Measurements from ENCODE around the gene UGT1A10. TPM values are rescaled to one million over a fixed set of nuclear protein-coding genes. Genes with fewer than 3 reads are reported as not detected.
"Not testable (repeated sequence)": the region's sequence is repeated elsewhere in the genome, so short reads cannot be mapped to it uniquely, and the experiment has no call there.

The UGT1A10 gene
- total RNA-seq: not detected

- H3K4me1 ChIP-seq; DNase-seq (ENCODE audit: extremely low spot score in 2 of 2); intact Hi-C loops (cut with DNase I); H3K9me3 ChIP-seq; H3K27ac ChIP-seq; H3K27me3 ChIP-seq; H3K4me3 ChIP-seq; H3K36me3 ChIP-seq: not testable (repeated sequence)
These were observed at the start of gene UGT1A10 for GRCh38 chr2:233636306-233636705. Gene UGT1A10 (plus strand): TSS chr2:233636448. CDS start chr2:233636523, 75 bp downstream.

GRCh38 chr2:233588400-233588799, 47.8 kb upstream of the UGT1A10 start:
- Histone ChIP-seq H3K4me3 (no peak overlapping the region), H3K27me3 (no peaks in the 10 kb centered on the region), H3K9me3 (no peaks in the 10 kb centered on the region), H3K4me1 (no peaks in the 10 kb centered on the region), H3K27ac (no peak overlapping the region), H3K36me3 (no peaks in the 10 kb centered on the region)
- intact Hi-C loops (cut with DNase I): no loop called here
- DNase-seq (ENCODE audit: extremely low spot score in 2 of 2): no peak
- TF ChIP-seq POLR2AphosphoS5 (IDR thresholded peaks at IDR 0.05; ENCODE audit: insufficient read depth in 1 of 2, low read depth in 1 of 2) (no peak), CTCF (IDR thresholded peaks at IDR 0.05) (no peak), POLR2A (IDR thresholded peaks at IDR 0.05) (no peak)

- H3K27me3 ChIP-seq; H3K27ac ChIP-seq; H3K4me1 ChIP-seq; H3K36me3 ChIP-seq; intact Hi-C loops (cut with DNase I); DNase-seq (ENCODE audit: extremely low spot score in 2 of 2); H3K9me3 ChIP-seq; H3K4me3 ChIP-seq: not testable (repeated sequence)
These were observed 43.5 kb upstream of the UGT1A10 start for GRCh38 chr2:233592706-233593105.

DNA sequence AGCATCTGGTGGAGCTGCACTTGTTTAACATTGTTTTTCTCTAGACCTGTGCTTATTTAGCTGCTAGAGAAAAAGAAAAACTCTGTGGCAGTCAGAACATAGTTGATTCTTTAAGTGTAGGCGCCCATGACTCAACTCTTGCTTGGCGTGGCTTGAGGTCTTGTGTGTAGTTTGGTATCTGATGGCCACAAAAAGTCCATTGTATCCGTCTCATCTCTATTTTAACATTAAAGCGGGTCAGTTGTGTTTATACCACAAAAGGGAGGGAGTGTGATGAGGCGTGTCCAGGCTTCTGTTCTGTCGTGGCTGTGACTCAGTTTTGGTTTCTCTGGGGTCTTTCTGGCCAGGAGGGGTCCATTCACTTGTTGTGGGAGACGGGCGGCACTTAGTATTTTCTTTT, 43.0 kb upstream of the UGT1A10 start:
- no peak overlapping the region for H3K27ac ChIP-seq
- H3K4me1 ChIP-seq: no peaks in the 10 kb centered on the region
- H3K9me3 ChIP-seq: no peaks in the 10 kb centered on the region
- H3K36me3 ChIP-seq: no peaks in the 10 kb centered on the region
- intact Hi-C loops (cut with DNase I): no loop called here
- DNase-seq (ENCODE audit: extremely low spot score in 2 of 2): no peak
- no peaks in the 10 kb centered on the region for H3K27me3 ChIP-seq
- no peak overlapping the region for H3K4me3 ChIP-seq
- TF ChIP-seq POLR2AphosphoS5 (IDR thresholded peaks at IDR 0.05; ENCODE audit: insufficient read depth in 1 of 2, low read depth in 1 of 2): no peak
- TF ChIP-seq CTCF (IDR thresholded peaks at IDR 0.05): no peak
- no peak for TF ChIP-seq POLR2A (IDR thresholded peaks at IDR 0.05)

- Histone ChIP-seq H3K36me3 (no peaks in the 10 kb centered on the region), H3K27me3 (no peaks in the 10 kb centered on the region), H3K4me3 (no peak overlapping the region), H3K4me1 (no peaks in the 10 kb centered on the region), H3K27ac (no peak overlapping the region), H3K9me3 (no peaks in the 10 kb centered on the region)
- TF ChIP-seq POLR2AphosphoS5 (IDR thresholded peaks at IDR 0.05; ENCODE audit: insufficient read depth in 1 of 2, low read depth in 1 of 2) (no peak), CTCF (IDR thresholded peaks at IDR 0.05) (no peak), POLR2A (IDR thresholded peaks at IDR 0.05) (no peak)
- intact Hi-C loops (cut with DNase I): no loop called here
- no peak for DNase-seq (ENCODE audit: extremely low spot score in 2 of 2)
These were observed 38.7 kb upstream of the UGT1A10 start for GRCh38 chr2:233597522-233597921.

- TF ChIP-seq POLR2A (IDR thresholded peaks at IDR 0.05): no peak
- no peak for TF ChIP-seq POLR2AphosphoS5 (IDR thresholded peaks at IDR 0.05; ENCODE audit: insufficient read depth in 1 of 2, low read depth in 1 of 2)
- no peak for TF ChIP-seq CTCF (IDR thresholded peaks at IDR 0.05)
- intact Hi-C loops (cut with DNase I): no loop called here
- no peaks in the 10 kb centered on the region for H3K36me3 ChIP-seq
- no peaks in the 10 kb centered on the region for H3K9me3 ChIP-seq
- no peak for DNase-seq (ENCODE audit: extremely low spot score in 2 of 2)
- H3K27me3 ChIP-seq: no peaks in the 10 kb centered on the region
- H3K27ac ChIP-seq: no peak overlapping the region
- H3K4me1 ChIP-seq: no peaks in the 10 kb centered on the region
- no peak overlapping the region for H3K4me3 ChIP-seq
These were observed 37.3 kb upstream of the UGT1A10 start for GRCh38 chr2:233598952-233599351.

All from vagina (tissue), 2 donors.